Kidney (tissue), 14 donors: Measurements from ENCODE around the gene TEAD1. TPM values are rescaled to one million over a fixed set of nuclear protein-coding genes. Genes with fewer than 3 reads are reported as not detected.
A peak's percentile ranks its signal among the peaks of the same experiment; 100 is the strongest.

Source experiments
- DNase-seq, 5 donors: peaks; one replicate each; pipeline ENCODE4 v3.0.0-alpha.2; 2013 to 2020
- FAIRE-seq: peaks from 2 replicates; lab custom pipeline; 2012; peaks lifted over from hg19 to GRCh38; lab: Jason Lieb, UNC
- H3K27ac ChIP-seq, 2 donors: one replicate each; pipeline ENCODE4 v1.7.0; 2013; ENCODE audit warnings: low read depth in 2 of 2, low read length in 2 of 2, inconsistent platforms in 1 of 2
- H3K27me3 ChIP-seq: one replicate; pipeline ENCODE4 v1.7.1; 2013; ENCODE audit warnings: low read length, inconsistent platforms; ENCODE audit not compliant: control insufficient read depth, insufficient read depth
- H3K36me3 ChIP-seq, 3 donors: one replicate each; pipeline versions ENCODE4 v1.7.0 to v1.7.1; 2013; ENCODE audit warnings: low read length in 3 of 3, control low read depth in 1 of 3, inconsistent platforms in 1 of 3; ENCODE audit not compliant: insufficient read depth in 3 of 3, control insufficient read depth in 2 of 3
- H3K4me1 ChIP-seq, 3 donors: one replicate each; pipeline versions ENCODE4 v1.7.0 to v1.7.1; 2013; ENCODE audit warnings: low read length in 3 of 3, inconsistent platforms in 1 of 3, low read depth in 1 of 3; ENCODE audit not compliant: control insufficient read depth in 2 of 3, insufficient read depth in 2 of 3
- H3K4me3 ChIP-seq, 3 donors: one replicate each; pipeline versions ENCODE4 v1.7.0 to v1.8.1; 2013; ENCODE audit warnings: low read length in 3 of 3, control low read depth in 1 of 3, inconsistent platforms in 1 of 3
- H3K9ac ChIP-seq, 3 donors: one replicate each; pipeline versions ENCODE4 v1.7.0 to v1.7.1; 2013; ENCODE audit warnings: low read length in 3 of 3, control low read depth in 1 of 3, inconsistent platforms in 1 of 3
- H3K9me3 ChIP-seq, 3 donors: one replicate each; pipeline versions ENCODE4 v1.7.0 to v1.7.1; 2013; ENCODE audit warnings: low read length in 3 of 3, control low read depth in 1 of 3, inconsistent platforms in 1 of 3; ENCODE audit not compliant: control insufficient read depth in 2 of 3, insufficient read depth in 1 of 3
- intact Hi-C: fragments of 100-400 bp; cut with DNase I; formaldehyde crosslinking; loops from one replicate; pipeline ENCODE4 v1.11.1; 2022
- polyA plus RNA-seq: library from polyadenylated mRNA; stranded (reverse); fragments of 350-450 nt; fragmentation: Illumina TruSeq; extraction: RNeasy Lipid Tissue Mini Kit (QIAGEN cat#74804); gene quantifications from one replicate; pipeline ENCODE4 v1.2.3, GENCODE V29; 2014; ENCODE audit warnings: low read depth, low replicate concordance; ENCODE audit not compliant: insufficient read depth
- total RNA-seq: library from RNA; stranded (reverse); fragmentation: NEBNext Ultra II Directional; extraction: Animal tissue kit (Norgen Biotek cat#: 25700); gene quantifications from one replicate; pipeline ENCODE4 v1.2.1, GENCODE V29; 2021
- TF ChIP-seq, protein P1 (sequence below): IDR thresholded peaks from 3 replicates; pipeline ENCODE4 v1.5.1; 2012; ENCODE audit warnings: mild to moderate bottlenecking, moderate library complexity, borderline replicate concordance; ENCODE audit not compliant: insufficient read depth; ENCODE audit errors: extremely low read depth
- donor health status: control.
- donor health status: control.
- donor health status: control.
- donor health status: control.
- donor health status: control.
- donor health status: DM: yes; HTN: yes; CAD: no.
- donor health status: Normal renal cell carcinoma (clear cell type).

Gene TEAD1
- total and polyA plus RNA-seq, 2 donors from 2014 or later, result 7.6 to 77.2 TPM

DNA sequence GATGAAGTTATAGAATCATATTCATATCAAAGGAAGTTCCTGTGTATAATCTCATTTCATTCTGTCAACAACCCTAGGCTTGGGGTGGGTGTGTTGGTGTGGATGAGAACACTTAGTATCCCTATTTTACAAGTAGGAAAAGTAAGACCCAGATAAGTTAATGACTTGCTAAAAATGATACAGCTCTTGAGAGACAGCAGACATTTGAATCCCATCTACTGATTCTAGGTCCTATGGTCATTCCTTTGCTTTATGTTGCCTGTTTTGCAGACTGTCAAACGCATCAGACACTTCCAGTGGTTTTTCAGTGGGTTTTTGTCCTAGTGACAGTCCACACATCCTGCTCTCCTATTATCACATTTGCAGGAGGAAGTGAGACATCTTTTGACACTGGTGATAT lies 153.1 kb downstream of the TEAD1 start:
- Histone ChIP-seq H3K27me3 (no peaks in the 10 kb centered on the region), H3K9me3 (no peaks in the 10 kb centered on the region), H3K4me3 (peak overlapping the region in 2 of 3 donors; percentile 72 to 77), H3K36me3 (no peaks in the 10 kb centered on the region), H3K9ac (peak overlapping the region in 1 of 3 donors; percentile 45), H3K27ac (peak overlapping the region; percentile 69 to 83), H3K4me1 (peaks cover 6 to 46% (median 14%) of the 10 kb centered on the region in 3 donors)
- DNase-seq (no peak), FAIRE-seq (no peak)
- intact Hi-C loops, result no loop called here
- TF ChIP-seq, protein P1, sequence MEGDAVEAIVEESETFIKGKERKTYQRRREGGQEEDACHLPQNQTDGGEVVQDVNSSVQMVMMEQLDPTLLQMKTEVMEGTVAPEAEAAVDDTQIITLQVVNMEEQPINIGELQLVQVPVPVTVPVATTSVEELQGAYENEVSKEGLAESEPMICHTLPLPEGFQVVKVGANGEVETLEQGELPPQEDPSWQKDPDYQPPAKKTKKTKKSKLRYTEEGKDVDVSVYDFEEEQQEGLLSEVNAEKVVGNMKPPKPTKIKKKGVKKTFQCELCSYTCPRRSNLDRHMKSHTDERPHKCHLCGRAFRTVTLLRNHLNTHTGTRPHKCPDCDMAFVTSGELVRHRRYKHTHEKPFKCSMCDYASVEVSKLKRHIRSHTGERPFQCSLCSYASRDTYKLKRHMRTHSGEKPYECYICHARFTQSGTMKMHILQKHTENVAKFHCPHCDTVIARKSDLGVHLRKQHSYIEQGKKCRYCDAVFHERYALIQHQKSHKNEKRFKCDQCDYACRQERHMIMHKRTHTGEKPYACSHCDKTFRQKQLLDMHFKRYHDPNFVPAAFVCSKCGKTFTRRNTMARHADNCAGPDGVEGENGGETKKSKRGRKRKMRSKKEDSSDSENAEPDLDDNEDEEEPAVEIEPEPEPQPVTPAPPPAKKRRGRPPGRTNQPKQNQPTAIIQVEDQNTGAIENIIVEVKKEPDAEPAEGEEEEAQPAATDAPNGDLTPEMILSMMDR, result no peak

DNA sequence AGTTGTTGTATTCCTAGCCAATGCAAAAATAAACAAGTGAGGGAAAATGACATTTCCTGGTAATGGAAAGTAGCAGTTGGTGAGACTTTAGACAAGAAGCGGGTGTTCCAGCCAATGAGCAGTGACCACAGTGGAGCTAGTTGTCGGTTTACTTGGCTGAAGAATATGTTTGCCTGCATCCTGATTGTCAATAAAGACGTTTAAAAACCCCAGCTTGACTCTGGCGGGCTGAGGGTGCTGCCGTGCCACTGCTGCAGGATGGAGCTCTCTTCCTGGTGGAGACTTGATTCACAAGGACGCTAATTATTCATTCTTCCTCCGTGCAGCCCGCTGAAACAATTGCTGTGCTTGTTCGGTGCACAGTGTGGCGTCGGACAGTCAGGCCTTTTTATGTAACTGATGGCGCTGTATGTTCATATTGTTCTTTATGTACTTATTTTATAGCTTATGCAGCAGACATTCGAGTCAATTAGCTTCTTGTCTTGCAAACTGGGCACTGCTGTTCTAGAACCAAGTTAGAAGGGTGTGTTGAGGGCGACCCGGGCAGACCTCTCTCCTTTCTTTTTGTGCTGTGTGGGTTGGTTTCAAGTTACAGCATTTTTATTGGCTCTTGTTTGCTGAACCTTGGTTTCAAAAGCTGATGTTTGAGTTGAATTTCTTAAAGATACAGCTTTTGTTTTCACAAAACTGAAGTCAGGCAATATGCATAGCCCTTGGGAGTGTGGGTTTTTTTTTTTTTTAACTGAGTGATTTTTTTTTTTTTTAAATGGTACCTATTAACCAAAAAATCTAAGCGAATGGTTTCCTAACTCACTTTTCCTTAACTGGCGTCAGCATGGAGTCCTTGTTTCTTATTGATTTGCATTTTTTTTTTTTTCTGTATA lies 153.9 kb downstream of the TEAD1 start:
- TF ChIP-seq, protein P1, result no peak
- H3K36me3 ChIP-seq, result no peaks in the 10 kb centered on the region
- DNase-seq (peak in 4 of 5 donors; percentile 76 to 94 (median 85)), FAIRE-seq (peak; percentile 89)
- H3K9me3 ChIP-seq, result no peaks in the 10 kb centered on the region
- peak overlapping the region; percentile 69 to 83 for H3K27ac ChIP-seq
- H3K4me3 ChIP-seq, result peak overlapping the region; percentile 44 to 77 (median 72)
- intact Hi-C loops, result no loop called here
- no peaks in the 10 kb centered on the region for H3K27me3 ChIP-seq
- H3K9ac ChIP-seq, result peak overlapping the region; percentile 27 to 45 (median 36)
- peaks cover 6 to 53% (median 15%) of the 10 kb centered on the region in 3 donors for H3K4me1 ChIP-seq

DNA sequence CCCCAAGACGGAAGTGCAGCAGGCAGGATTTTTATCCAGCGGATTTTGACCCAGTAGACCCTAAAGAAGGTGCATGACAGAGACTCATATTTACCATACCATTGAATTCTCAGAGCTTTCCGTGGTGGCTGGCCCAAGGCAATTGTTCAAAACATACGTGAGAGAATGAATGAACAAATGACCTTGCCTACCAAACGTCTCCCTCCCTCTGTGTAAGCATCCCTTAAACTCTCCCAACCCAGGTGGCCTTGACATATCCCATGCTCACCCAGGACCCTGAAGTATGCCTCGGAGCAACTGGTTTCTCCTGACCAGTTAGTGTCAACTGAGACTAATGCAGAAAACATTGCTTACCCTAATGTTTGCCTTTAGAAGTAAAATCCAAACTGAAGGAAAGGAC lies 154.9 kb downstream of the TEAD1 start:
- FAIRE-seq (no peak), DNase-seq (no peak)
- TF ChIP-seq, protein P1, result no peak
- Histone ChIP-seq H3K36me3 (no peaks in the 10 kb centered on the region), H3K27me3 (no peaks in the 10 kb centered on the region), H3K9ac (peak overlapping the region in 1 of 3 donors; percentile 20), H3K27ac (peak overlapping the region; percentile 62 to 69), H3K4me1 (peaks cover 9 to 54% (median 16%) of the 10 kb centered on the region in 3 donors), H3K9me3 (no peaks in the 10 kb centered on the region), H3K4me3 (peak overlapping the region in 2 of 3 donors; percentile 26 to 77)
- intact Hi-C loops, result no loop called here
